Measurements from ENCODE around the gene TPX2.
A peak's percentile ranks its signal among the peaks of the same experiment; 100 is the strongest.

TPX2 gene

GRCh38 chr20:31738729-31739549 lies at the start of gene TPX2:
TPX2 (plus strand) TSS chr20:31739290; CDS start chr20:31757477, 18,187 bp downstream.
- DNase-seq: peak; percentile 95

GRCh38 chr20:31690124-31690666 lies 48.9 kb upstream of the TPX2 start:
- no peak for DNase-seq

- DNase-seq: no peak
Observed at GRCh38 chr20:31691646-31692275, 47.3 kb upstream of the TPX2 start.

GRCh38 chr20:31693402-31693801 lies 45.7 kb upstream of the TPX2 start:
- no peak for DNase-seq

GRCh38 chr20:31693987-31694661 lies 45.0 kb upstream of the TPX2 start:
- no peak for DNase-seq

GRCh38 chr20:31694842-31695593 lies 44.1 kb upstream of the TPX2 start:
- no peak for DNase-seq

GRCh38 chr20:31695849-31696804 lies 43.0 kb upstream of the TPX2 start:
- no peak for DNase-seq

GRCh38 chr20:31698243-31698802 lies 40.8 kb upstream of the TPX2 start:
- DNase-seq: no peak

GRCh38 chr20:31698803-31699718 lies 40.0 kb upstream of the TPX2 start:
- peak; percentile 63 for DNase-seq

- DNase-seq: no peak
Observed at GRCh38 chr20:31699801-31700728, 39.0 kb upstream of the TPX2 start.

- no peak for DNase-seq
Observed at GRCh38 chr20:31700747-31701146, 38.3 kb upstream of the TPX2 start.

GRCh38 chr20:31701591-31701990 lies 37.5 kb upstream of the TPX2 start:
- no peak for DNase-seq

GRCh38 chr20:31704225-31705119 lies 34.6 kb upstream of the TPX2 start:
- DNase-seq: no peak

GRCh38 chr20:31705191-31705590 lies 33.9 kb upstream of the TPX2 start:
- no peak for DNase-seq

- DNase-seq: no peak
Observed at GRCh38 chr20:31705598-31706597, 33.2 kb upstream of the TPX2 start.

GRCh38 chr20:31706607-31707257 lies 32.4 kb upstream of the TPX2 start:
- DNase-seq: no peak

Measured in right forelimb (tissue), 1 donor.